ENCODE results near the gene NFKBIB. TPM values are rescaled to one million over a fixed set of nuclear protein-coding genes. Genes with fewer than 3 reads are reported as not detected.
"Not testable (repeated sequence)": the region's sequence is repeated elsewhere in the genome, so short reads cannot be mapped to it uniquely, and the experiment has no call there.

NFKBIB gene
- total and polyA plus RNA-seq, 7 donors = 13.8 to 63.9 (median 20.2) TPM

GRCh38 chr19:38939957-38940356 is 40.2 kb downstream of the NFKBIB start:
- 51 to 63% methylated on average over 5 of the region's 5 CpGs for WGBS, 2 donors

GRCh38 chr19:38941466-38941865 is 41.7 kb downstream of the NFKBIB start:
- H3K27ac ChIP-seq; H3K27me3 ChIP-seq; intact Hi-C loops (cut with DNase I); H3K9me3 ChIP-seq; H3K4me1 ChIP-seq; DNase-seq; H3K4me3 ChIP-seq: not testable (repeated sequence)
- H3K36me3 ChIP-seq = peaks cover 0 to 14% (median 3%) of the 10 kb centered on the region in 4 donors
- WGBS, 2 donors = 70 to 75% methylated on average over 5 of the region's 5 CpGs

More at GRCh38 chr19:38939957-38940356, 40.2 kb downstream of the NFKBIB start:
- H3K27ac ChIP-seq = no peak overlapping the region
- TF ChIP-seq EP300 (IDR thresholded peaks at IDR 0.05) = no peak
- TF ChIP-seq CTCF (IDR thresholded peaks at IDR 0.05) = no peak
- TF ChIP-seq POLR2A (IDR thresholded peaks at IDR 0.05) = no peak
- intact Hi-C loops (cut with DNase I) = no loop called here
- H3K4me1 ChIP-seq = no peaks in the 10 kb centered on the region
- no peaks in the 10 kb centered on the region for H3K27me3 ChIP-seq
- H3K4me3 ChIP-seq = no peak overlapping the region
- H3K36me3 ChIP-seq = peaks cover 0 to 9% (median 0%) of the 10 kb centered on the region in 4 donors
- H3K9me3 ChIP-seq = no peaks in the 10 kb centered on the region
- no peak for DNase-seq

- 77 to 78% methylated on average over 2 of the region's 2 CpGs for WGBS, 2 donors
- no peak overlapping the region for H3K27ac ChIP-seq
- peaks cover 0 to 20% (median 3%) of the 10 kb centered on the region in 4 donors for H3K36me3 ChIP-seq
- DNase-seq = no peak
- no peaks in the 10 kb centered on the region for H3K4me1 ChIP-seq
- intact Hi-C loops (cut with DNase I) = no loop called here
- no peak for TF ChIP-seq EP300 (IDR thresholded peaks at IDR 0.05)
- no peaks in the 10 kb centered on the region for H3K27me3 ChIP-seq
- no peaks in the 10 kb centered on the region for H3K9me3 ChIP-seq
- H3K4me3 ChIP-seq = no peak overlapping the region
Observed at GRCh38 chr19:38941979-38942378, 42.2 kb downstream of the NFKBIB start.

- no peak overlapping the region for H3K4me3 ChIP-seq
- H3K27me3 ChIP-seq = no peaks in the 10 kb centered on the region
- no peak for DNase-seq
- 77 to 90% methylated on average over 20 of the region's 20 CpGs for WGBS, 2 donors
- H3K9me3 ChIP-seq = no peaks in the 10 kb centered on the region
- H3K4me1 ChIP-seq = no peaks in the 10 kb centered on the region
- intact Hi-C loops (cut with DNase I) = no loop called here
- peaks cover 0 to 23% (median 3%) of the 10 kb centered on the region in 4 donors for H3K36me3 ChIP-seq
- H3K27ac ChIP-seq = no peak overlapping the region
- TF ChIP-seq POLR2AphosphoS5 (IDR thresholded peaks at IDR 0.05) (no peak), CTCF (IDR thresholded peaks at IDR 0.05) (no peak), EP300 (IDR thresholded peaks at IDR 0.05) (no peak), POLR2A (IDR thresholded peaks at IDR 0.05) (no peak)
Observed at GRCh38 chr19:38942471-38943181, 42.9 kb downstream of the NFKBIB start.

- Histone ChIP-seq H3K4me3 (no peak overlapping the region), H3K9me3 (no peaks in the 10 kb centered on the region), H3K4me1 (peaks cover 0 to 6% (median 5%) of the 10 kb centered on the region in 4 donors), H3K27me3 (no peaks in the 10 kb centered on the region), H3K27ac (no peak overlapping the region), H3K36me3 (peaks cover 0 to 23% (median 3%) of the 10 kb centered on the region in 4 donors)
- 83 to 86% methylated on average over 12 of the region's 12 CpGs for WGBS, 2 donors
- intact Hi-C loops (cut with DNase I) = no loop called here
- no peak for TF ChIP-seq POLR2A (IDR thresholded peaks at IDR 0.05)
- no peak for TF ChIP-seq CTCF (IDR thresholded peaks at IDR 0.05)
- no peak for TF ChIP-seq POLR2AphosphoS5 (IDR thresholded peaks at IDR 0.05)
- TF ChIP-seq EP300 (IDR thresholded peaks at IDR 0.05) = no peak
- DNase-seq = no peak
Observed at GRCh38 chr19:38944981-38945506, 45.3 kb downstream of the NFKBIB start.
